Skin of body (tissue), 2 donors: ENCODE data around the gene CNGA1. TPM values are rescaled to one million over a fixed set of nuclear protein-coding genes. Genes with fewer than 3 reads are reported as not detected.
"Not testable (repeated sequence)": the region's sequence is repeated elsewhere in the genome, so short reads cannot be mapped to it uniquely, and the experiment has no call there.

ENCODE experiments used
- DNase-seq: peaks from one replicate; lab custom pipeline; 2025; lab: John Stamatoyannopoulos, UW
- total RNA-seq: library from RNA; depleted of rRNA; stranded (reverse); fragments of >200 nt; gene quantifications from one replicate; pipeline ENCODE4 v1.2.3, GENCODE V29; 2014

CNGA1 gene
- total RNA-seq, 1 donor from 2014 or later: 3.4 TPM

DNA sequence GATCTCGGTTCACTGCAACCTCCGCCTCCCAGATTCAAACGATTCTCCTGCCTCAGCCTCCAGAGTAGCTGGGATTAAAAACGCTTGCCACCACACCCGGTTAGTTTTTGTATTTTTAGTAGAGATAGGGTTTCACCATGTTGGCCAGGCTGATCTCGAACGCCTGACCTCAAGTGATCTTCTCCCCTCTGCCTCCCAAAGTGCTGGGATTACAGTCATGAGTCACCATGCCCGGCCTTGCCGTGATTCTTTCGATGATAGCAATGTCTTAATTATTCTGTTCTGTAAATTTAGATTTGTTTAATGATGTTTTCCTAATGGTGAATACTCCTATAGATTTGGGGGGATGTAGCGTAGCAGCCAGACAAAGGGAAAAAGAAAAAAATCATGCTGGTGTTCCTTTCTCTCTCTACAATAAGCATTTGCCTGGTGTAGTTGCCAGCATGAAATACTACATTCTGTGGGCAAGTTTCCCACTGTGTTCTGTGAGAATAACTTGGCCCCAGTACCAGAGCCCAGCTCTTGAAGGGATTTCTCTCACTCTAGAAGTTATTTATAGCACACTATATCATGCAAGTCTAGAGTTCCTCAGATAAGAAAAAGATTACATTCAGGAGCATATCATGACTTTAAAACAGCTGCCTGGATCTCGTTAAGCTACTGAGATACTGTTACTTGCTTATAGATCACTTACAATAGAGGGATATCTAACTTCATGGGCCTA lies 15.5 kb upstream of the CNGA1 start:
- no peak for DNase-seq

DNA sequence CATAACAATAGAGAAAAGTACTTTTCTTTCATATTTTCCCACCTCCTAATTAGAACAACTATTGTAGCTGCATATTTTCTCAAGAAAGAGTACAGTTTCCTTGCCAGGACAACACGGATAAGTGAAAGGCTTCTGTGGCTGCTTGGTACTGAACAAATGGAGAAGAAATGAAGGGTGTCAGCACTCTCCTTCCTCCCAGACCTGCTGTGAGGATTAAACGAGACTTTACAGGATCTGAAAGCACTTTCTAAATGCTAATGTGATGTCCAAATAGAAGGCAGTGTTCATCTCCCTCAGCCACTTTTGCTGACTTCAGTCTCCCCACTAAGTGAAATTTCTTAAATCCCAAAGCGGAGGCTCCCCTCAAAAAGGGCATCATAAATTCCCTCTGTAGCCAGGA lies 14.0 kb upstream of the CNGA1 start:
- no peak for DNase-seq

DNA sequence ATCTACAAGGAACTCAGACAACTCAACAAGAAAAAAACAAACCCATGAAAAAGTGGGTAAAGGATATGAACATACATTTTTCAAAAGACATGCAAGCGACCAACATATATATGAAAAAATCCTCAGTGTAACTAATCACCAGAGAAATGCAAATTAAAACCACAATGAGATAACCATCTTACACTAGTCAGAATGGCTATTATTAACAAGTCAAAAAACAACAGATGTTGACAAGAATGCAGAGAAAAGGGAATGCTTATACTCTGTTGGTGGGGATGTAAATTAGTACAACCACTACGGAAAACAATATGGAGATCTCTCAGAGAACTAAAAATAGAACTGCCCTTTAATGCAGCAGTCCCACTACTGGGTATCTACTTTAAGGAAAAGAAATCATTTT lies 12.2 kb upstream of the CNGA1 start:
- DNase-seq: no peak

DNA sequence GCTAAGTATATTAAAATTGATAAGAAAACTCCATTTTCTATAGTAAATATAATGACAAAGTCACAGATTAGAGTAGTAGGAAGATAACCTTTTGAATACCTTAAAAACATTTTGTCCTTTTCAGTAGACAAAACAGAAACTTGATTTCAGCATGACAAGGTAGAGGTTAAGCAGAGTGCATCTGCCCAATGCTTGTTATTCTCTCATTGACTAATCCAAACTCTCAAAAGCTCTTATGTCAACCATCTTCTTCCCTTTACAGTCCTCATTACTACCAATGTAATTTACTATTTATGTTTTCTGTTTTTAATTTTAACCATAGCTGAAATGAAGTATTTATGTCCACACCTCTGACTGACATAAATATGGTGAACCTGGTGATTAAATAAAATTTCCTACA lies 11.2 kb upstream of the CNGA1 start:
- no peak for DNase-seq

DNA sequence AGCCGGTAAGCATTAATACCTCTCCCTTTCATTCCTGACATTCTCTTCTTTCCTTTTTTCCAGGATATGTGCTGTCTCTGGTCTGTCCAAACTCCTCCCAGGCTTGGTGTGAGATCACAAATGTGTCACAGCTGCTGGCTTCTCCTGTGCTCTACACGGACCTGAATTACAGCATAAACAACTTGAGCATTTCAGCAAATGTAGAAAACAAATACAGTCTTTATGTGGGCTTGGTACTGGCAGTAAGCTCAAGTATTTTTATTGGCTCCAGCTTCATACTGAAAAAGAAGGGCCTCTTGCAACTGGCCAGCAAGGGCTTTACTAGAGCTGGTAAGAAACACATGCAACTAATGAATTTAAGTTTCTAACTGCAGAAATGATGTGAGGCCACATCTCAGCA lies 8.5 kb upstream of the CNGA1 start:
- DNase-seq: no peak

DNA sequence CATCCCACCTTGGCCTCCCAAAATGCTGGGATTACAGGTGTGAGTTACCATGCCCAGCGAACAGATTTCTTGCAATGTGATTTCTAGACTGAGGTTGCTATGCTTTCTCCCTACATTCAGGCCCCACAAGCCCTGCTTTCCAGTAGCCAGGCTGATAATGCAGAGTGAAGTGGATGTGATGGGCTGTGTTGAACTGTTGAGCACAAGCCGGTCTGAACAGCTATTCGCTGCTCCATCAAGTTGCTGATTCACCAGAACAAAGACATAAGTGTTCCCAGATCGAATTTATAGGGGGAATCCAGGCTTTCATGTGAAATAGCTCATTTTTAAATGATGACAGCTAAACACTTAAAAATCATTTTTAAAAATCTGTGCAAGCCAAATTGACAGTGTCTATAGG lies 8.0 kb upstream of the CNGA1 start:
- no peak for DNase-seq

DNA sequence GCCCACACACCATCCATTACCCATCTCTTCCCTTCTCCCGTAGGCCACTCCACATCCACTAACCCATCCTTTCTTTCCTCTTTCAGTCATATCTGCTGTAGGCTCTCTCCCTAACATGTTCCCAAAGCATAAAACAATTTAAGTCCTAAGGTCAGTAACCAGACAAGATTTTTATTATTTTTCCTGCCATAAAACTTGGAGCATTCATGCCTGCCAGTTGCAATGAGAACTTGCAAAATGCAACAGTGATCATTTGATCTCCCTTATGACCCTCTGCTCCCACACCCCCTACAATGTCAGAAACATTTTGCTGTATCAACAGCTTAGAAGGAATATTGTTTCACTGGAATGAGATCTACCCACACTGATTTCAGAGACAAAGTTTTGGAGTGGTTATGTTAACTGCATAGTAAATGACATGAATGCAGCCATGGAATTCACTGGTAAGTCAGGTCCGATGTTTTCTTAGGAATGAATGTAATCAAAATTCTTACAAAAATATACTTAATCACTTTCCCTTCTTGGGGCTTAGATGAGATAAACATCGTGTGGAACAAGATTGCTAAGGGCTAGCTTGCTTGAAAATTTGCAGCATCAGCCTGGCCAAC lies 5.8 kb upstream of the CNGA1 start:
- DNase-seq: no peak

DNA sequence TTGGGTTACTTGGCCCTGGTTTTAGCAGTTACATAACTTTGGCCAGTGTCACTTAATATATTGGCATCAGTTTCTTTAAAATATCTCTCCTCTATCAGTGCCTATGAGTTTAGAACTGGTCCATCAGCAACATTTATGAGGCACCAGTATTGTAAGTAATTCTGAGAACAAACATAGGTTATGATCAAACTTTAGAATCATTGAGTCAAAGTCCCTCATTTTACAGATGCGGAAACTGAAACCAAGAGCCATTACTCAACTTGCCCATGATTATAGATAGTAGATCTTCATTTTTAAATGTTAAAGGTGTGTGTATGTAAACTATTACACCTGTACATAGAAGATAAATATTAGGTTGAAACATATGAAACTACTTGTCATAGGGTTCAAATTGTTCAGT lies 4.6 kb upstream of the CNGA1 start:
- DNase-seq: no peak

DNA sequence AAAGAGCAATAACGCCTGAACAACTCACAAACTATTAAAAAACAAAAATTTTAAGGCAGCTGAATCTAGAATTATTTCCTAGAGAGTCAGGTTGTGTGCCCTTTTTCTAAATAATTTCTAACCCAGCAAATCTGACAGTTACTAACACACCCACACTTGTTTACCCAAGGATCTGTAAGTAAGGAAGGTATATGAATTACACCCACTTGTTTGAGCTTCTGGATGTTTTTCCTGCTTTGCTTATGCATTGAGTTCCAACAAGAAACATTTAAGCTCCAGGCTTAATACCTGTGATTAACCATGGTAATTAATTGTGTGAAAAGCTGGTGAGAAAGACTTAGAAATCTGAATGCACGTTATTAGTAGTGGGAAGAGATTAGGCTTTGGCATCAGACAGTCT lies 1.6 kb upstream of the CNGA1 start:
- no peak for DNase-seq

DNA sequence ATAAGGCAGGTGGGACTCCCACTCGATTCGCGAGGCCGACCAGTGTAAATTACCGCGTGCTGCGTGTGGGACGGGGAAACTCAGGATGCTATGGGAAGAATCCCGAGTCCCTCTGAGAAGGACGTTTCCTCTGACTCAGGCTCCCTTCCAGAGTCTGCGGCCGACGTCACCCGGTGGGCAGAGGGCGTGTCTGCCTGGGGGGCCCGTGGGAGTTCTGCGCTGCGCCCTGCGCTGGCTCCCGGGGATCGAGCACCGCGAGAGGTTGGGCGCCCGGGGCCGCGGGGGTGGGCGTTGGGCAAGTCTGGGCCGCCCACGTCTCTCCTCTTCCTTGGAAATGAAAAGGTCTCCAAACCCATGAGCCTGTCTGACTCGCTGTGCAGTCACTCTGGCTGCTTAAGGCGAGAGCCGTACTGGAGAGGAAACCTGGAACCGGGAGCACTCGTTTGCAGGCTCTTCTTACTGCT lies 659 bp upstream of the CNGA1 start:
- DNase-seq: no peak

DNA sequence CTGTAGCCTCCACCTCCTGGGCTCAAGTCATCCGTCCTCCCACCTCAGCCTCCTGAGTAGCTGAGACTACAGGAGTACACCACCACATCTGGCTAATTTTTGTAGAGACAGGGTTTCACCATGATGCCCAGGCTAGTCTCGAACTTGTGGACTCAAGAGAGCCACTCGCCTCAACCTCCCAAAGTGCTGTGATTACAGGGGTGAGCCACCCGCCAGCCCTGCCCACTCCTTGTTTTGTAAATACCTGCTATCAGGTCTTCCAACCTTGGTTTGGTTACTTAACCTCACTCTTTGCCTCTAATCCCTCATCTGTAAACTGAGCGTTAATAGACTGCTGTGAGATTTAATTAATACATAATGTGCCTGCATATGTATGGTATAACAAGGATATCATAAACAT lies 803 bp downstream of the CNGA1 start:
- no peak for DNase-seq

DNA sequence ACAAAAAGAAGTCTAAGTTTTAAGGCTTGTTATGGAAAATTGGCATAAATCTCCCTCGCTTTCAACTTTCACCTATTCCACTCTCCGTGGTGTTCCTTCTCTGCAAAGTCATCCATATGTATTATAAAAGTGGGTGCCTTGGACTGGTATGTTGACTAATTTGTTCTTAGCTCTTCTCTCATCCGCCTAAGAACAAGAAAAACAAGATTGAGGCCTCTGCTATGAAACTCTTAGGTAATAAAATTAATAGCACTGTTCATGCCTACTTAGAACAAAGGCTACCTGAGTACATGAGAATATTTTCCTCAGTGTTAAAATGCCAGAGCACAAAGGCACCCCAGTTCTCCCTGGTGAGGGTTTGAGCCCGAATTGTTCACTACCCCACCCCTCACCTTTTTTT lies 1.3 kb downstream of the CNGA1 start:
- DNase-seq: no peak

DNA sequence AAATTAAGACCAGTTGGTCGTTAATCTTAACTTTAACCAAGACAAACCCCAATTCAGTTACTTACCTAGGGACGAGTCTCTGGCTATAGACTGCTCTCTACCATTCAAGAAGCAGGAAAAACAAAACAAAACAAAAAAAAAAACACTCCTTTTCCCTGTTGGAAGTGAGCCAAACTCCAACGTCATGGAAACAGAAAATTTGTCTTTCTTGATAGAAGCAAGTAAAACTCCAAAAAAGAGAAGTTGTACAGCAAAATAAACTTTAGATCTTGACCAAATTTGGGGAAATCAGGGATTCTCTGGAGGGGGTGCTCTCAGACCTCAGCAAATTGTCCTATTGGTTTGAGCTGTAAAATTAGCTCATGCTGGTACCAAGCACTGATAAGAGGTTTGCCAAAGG lies 3.7 kb downstream of the CNGA1 start:
- DNase-seq: no peak

DNA sequence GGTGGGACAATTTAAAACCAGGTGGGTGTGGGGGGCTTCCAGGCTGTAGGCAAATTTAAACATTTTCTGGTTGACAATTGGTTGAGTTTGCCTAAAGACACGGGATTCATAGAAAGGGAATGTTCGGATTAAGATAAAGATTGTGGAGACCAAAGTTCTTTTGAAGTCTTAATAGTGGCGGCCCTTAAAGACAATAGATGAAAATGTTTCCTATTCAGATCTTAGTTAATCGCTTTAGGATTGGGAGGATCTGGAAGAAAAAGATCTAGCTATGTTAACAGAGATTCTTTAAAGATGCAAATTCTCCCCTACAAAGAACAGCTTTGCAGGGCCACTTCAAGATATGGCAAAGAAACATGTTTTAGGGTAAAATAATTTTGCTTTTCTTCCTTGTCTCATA lies 4.8 kb downstream of the CNGA1 start:
- no peak for DNase-seq

DNA sequence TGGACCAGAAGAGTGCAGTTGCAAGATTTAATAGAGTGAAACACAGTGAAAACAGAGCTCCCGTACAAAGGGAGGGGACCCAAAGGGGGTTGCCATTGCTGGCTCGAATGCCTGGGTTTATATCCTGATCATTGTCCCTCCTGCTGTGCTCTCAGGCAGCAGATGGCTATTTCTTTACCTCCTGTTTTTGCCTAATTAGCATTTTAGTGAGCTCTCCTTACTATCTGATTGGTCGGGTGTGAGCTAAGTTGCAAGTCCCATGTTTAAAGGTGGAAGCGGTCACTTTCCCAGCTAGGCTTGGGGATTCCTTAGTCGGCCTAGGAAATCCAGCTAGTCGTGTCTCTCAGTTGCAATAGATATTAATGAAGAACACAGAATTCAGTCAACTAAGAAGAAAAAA lies 5.6 kb downstream of the CNGA1 start:
- DNase-seq: not testable (repeated sequence)

DNA sequence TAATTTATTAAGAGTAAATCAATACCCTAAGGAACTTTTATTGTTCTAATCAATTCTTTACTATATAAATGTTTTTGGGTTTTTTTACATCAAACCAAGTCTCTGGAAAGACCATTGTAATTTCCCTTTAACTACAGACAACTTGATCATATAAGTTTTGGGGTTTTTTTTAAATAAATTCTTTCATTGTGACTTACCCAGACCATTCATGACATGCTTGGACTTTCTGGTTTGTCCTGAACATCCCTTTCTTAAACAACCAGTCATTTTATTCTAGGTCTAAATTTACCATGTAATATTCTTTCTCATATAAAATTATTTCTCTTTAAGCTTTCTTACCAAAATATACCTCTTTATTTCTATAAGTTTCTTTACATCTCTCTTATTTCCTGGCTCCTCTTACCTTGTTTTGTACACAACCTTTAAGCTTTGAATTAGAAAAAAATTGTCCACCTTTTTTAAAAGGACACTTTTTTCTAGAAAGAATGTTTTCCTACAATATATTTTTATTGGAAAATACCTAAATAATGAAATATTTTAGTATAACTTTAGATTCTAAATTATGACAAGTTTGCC lies 8.4 kb downstream of the CNGA1 start:
- DNase-seq: no peak

DNA sequence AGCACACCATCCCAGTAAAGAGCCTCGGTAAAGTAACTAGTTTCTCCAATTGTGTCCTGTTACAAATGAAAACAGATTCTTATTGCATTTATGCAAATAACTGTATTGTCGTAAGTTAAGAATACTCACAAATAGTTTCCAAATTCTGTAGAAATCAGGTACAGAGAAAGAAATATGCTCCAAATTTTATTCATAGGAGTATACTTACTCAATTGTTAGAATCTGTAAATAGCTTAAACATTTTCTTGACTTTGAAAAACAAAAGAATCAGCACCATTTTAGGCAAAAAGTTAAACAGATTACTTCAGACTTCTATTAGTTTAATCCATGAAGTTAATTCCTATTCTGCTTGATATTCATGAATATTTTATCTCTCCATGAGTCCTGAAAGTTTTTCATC lies 10.7 kb downstream of the CNGA1 start:
- DNase-seq: no peak

DNA sequence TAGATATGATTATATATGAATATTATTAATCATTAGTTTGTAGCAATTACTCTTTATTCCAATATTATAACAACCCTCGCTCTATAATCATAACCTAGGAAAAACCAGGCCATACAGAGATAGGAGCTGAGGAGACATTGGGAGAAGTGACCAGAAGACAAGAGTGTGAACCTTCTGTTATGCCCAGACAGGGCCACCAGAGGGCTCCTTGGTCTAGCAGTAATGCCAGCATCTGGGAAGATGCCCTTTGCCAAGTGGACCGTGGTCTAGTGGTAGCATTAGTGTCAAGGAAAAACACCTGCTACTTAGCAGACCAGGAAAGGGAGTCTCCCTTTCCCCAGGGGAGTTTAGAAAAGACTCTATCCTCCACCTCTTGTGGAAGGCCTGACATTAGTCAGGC lies 12.9 kb downstream of the CNGA1 start:
- DNase-seq: not testable (repeated sequence)

DNA sequence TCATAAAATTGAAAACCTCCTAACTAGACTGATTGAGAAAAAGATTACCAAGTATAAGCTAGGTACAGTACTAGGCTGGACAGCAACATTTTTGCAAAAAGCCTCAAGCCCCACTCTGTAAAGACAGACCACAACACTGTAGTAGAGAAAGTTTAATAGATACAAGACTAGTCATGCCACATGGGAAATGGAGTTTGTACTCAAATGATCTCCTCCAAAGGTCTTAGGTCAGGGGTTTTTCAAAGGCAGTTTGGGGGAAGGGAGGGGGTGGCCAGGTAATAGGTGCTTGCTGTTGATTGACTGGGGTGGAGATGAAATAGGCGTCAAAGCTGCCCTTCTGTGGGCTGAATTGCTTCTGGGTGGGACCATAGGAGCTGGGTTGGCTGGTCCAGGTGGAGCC lies 14.2 kb downstream of the CNGA1 start:
- no peak for DNase-seq

DNA sequence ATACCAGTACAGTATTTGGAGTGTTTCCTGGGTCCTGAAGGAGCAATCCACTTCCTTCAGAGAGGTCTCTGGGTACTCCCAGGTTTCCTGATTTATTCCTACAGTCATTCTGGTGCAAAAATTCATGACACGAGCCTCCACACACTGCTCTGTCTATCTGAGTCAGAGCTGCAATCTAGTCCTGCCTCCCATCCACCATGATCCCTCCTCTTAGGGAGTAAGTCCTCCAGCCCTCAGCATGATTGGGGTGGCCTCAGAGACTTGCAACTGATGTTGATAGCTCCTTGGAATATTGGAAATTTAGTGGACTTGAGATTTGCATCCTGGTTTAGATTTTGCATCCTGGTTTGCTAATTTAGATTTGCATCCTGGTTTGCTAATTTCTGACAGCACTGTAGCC lies 20.5 kb downstream of the CNGA1 start:
- no peak for DNase-seq

DNA sequence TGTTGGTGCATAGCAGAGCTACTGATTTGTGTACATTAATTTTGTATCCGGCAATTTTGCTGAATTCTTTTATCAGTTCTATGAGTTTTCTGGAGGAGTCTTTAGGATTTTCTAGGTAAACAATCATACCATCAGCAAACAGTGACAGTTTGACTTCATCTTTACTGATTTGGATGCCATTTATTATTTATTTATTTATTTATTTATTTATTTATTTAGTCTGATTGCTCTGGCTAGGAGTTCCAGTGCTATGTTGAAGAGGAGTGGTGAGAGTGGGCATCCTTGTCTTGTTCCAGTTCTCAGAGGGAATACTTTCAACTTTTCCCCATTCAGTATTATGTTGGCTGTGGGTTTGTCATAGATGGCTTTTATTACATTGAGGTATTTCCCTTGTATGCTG lies 24.0 kb downstream of the CNGA1 start:
- not testable (repeated sequence) for DNase-seq

DNA sequence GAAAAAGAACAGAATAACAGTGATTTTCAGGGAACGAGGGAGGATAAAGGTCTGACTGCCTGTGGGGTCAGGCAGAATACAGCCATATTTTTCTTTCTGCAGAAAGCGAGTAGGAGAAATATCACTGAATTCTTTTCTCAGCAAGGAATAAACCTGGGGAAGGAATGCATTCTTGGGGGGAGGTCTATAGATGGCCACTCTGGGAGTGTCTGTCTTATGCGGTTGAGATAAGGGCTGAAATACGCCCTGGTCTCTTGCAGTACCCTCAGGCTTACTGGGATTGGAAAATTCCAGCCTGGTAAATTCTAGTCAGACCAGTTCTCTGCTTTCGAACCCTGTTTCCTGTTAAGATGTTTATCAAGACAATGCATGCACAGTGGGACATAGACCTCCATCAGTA lies 26.3 kb downstream of the CNGA1 start:
- DNase-seq: no peak

DNA sequence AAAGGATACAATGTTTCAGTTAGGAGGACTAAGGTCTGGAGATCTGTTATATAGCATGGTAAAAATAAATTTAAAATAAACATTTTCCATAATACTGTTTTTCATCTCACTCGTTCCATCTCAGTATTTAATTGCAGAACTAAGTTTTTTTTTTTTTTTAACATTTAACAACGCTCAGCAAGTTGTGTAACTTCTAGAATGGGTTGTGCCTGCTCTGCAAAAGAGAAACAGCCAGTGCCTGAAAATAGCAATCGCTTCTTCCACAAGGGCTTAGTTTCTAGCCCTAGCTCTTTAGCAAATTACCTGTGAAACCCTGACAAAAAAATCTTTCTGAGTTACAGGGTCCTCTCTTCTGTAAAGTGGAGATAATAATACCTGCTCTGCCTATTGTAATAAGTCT lies 41.9 kb downstream of the CNGA1 start:
- DNase-seq: no peak
